T-helper 1 cell treated with Interleukin-12 subunit alpha and Interleukin-12 subunit beta and Interleukin-4 antibody, amounts not matched to agents 30 μg/mL and 1 μg/mL, for 36 hours (primary cell): Measurements from ENCODE around the gene APC.
"Not testable (repeated sequence)": the region's sequence is repeated elsewhere in the genome, so short reads cannot be mapped to it uniquely, and the experiment has no call there.

ENCODE experiments used
- H3K27ac Mint-ChIP-seq: one replicate; pipeline ENCODE4 v1.8.0; 2021; ENCODE audit warnings: mild to moderate bottlenecking, mixed read lengths
- H3K27me3 Mint-ChIP-seq: one replicate; pipeline ENCODE4 v1.8.0; 2021; ENCODE audit warnings: low read depth, mixed read lengths
- H3K36me3 Mint-ChIP-seq: one replicate; pipeline ENCODE4 v1.8.0; 2021; ENCODE audit warnings: low read depth, mixed read lengths
- H3K4me1 Mint-ChIP-seq: one replicate; pipeline ENCODE4 v1.8.0; 2021; ENCODE audit warnings: low read depth, mixed read lengths
- H3K4me3 Mint-ChIP-seq: one replicate; pipeline ENCODE4 v1.8.0; 2021; ENCODE audit warnings: mild to moderate bottlenecking, moderate library complexity, mixed read lengths
- H3K9me3 Mint-ChIP-seq: one replicate; pipeline ENCODE4 v1.8.0; 2021; ENCODE audit warnings: mixed read lengths

The APC gene

GRCh38 chr5:112707187-112708102 is 30.2 kb upstream of the APC start:
- Mint-ChIP-seq H3K36me3 (peaks cover 6% of the 10 kb centered on the region), H3K4me3 (peak overlapping the region; percentile 89), H3K27ac (peak overlapping the region; percentile 85), H3K27me3 (peaks cover 13% of the 10 kb centered on the region), H3K4me1 (peaks cover 43% of the 10 kb centered on the region), H3K9me3 (no peaks in the 10 kb centered on the region)

- H3K4me1 Mint-ChIP-seq = peaks cover 43% of the 10 kb centered on the region
- peaks cover 8% of the 10 kb centered on the region for H3K36me3 Mint-ChIP-seq
- H3K27me3 Mint-ChIP-seq = peaks cover 9% of the 10 kb centered on the region
- H3K4me3 Mint-ChIP-seq = peak overlapping the region; percentile 89
- H3K27ac Mint-ChIP-seq = peak overlapping the region; percentile 85
- H3K9me3 Mint-ChIP-seq = no peaks in the 10 kb centered on the region
Measured at GRCh38 chr5:112708103-112708622, 29.5 kb upstream of the APC start.

GRCh38 chr5:112709416-112709815 is 28.3 kb upstream of the APC start:
- Mint-ChIP-seq H3K36me3 (peaks cover 8% of the 10 kb centered on the region), H3K4me3 (no peak overlapping the region), H3K4me1 (peaks cover 43% of the 10 kb centered on the region), H3K27ac (no peak overlapping the region), H3K9me3 (no peaks in the 10 kb centered on the region), H3K27me3 (no peaks in the 10 kb centered on the region)

GRCh38 chr5:112710896-112711295 is 26.8 kb upstream of the APC start:
- Mint-ChIP-seq H3K27me3 (no peaks in the 10 kb centered on the region), H3K9me3 (no peaks in the 10 kb centered on the region), H3K4me1 (peaks cover 41% of the 10 kb centered on the region), H3K27ac (no peak overlapping the region), H3K4me3 (no peak overlapping the region), H3K36me3 (peaks cover 8% of the 10 kb centered on the region)

GRCh38 chr5:112711436-112711835 is 26.2 kb upstream of the APC start:
- Mint-ChIP-seq H3K36me3 (peaks cover 8% of the 10 kb centered on the region), H3K4me3 (no peak overlapping the region), H3K9me3 (no peaks in the 10 kb centered on the region), H3K4me1 (peaks cover 37% of the 10 kb centered on the region), H3K27me3 (no peaks in the 10 kb centered on the region), H3K27ac (no peak overlapping the region)

DNA sequence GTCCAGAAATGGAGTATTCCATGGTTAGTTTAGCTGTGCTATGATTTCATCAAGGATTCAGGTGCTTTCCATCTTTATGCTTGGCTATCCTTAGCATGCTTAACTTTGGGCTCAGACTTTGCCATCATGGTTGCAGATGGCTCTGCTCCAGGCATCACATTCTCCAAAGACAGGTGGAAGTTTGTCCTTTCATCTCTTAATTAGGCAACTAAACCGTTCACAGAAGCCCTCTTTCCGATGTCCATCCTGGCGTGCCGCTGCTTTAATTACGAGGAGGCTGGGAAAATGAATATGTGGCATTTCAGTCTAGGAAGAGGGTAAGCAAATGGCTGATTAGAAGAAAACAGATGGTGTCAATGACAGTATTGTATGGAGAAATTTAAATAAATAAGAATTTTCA is 24.5 kb upstream of the APC start:
- peaks cover 8% of the 10 kb centered on the region for H3K36me3 Mint-ChIP-seq
- no peaks in the 10 kb centered on the region for H3K9me3 Mint-ChIP-seq
- H3K4me1 Mint-ChIP-seq = peaks cover 29% of the 10 kb centered on the region
- no peak overlapping the region for H3K27ac Mint-ChIP-seq
- H3K4me3 Mint-ChIP-seq = no peak overlapping the region
- no peaks in the 10 kb centered on the region for H3K27me3 Mint-ChIP-seq

DNA sequence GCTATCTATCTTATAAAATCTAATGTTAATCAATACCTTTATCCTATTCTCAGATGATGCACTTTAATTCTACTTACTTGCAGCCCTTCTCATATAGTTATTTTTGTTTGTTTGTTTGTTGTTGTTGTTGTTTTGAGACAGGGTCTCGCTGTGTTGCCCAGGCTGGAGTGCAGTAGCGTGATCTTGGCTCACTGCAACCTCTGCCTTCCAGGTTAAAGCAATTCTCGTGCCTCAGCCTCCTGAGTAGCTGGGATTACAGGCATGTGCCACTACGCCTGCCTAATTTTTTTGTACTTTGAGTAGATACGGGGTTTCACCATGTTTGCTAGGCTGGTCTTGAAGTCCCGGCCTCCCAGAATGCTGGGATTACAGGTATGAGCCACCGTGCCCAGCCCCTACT is 20.8 kb upstream of the APC start:
- not testable (repeated sequence) for H3K9me3 Mint-ChIP-seq, H3K4me3 Mint-ChIP-seq, H3K27me3 Mint-ChIP-seq, H3K36me3 Mint-ChIP-seq, H3K27ac Mint-ChIP-seq
- peaks cover 11% of the 10 kb centered on the region for H3K4me1 Mint-ChIP-seq

DNA sequence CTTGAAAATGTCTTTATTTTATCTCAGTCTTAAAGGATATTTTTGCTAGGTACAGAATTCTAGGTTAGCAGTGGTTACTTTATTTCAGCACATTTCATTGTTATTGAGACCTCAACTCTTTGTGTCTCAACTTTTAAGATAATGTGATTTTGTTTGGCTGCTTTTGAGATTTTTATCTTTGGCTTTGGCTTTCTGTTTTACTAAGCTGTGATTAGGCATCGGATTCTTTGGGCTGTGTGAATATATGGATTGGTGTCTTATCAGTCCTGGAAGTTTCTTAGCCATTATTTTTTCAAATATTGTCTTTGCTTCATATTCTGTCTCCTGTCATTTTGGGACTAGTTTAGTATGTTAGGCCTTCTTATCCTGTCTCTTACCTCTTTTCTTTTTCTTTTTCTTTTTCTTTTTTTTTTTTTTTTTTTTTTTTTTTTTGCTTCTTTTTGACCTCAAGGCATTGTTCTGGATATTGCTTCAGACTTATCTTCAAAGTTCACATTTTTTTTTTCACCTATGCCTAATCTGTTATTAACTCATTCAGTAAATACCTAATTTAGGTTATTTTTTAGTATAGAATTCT is 20.1 kb upstream of the APC start:
- no peak overlapping the region for H3K27ac Mint-ChIP-seq
- H3K36me3 Mint-ChIP-seq = peaks cover 2% of the 10 kb centered on the region
- H3K4me3 Mint-ChIP-seq = no peak overlapping the region
- no peaks in the 10 kb centered on the region for H3K9me3 Mint-ChIP-seq
- no peaks in the 10 kb centered on the region for H3K27me3 Mint-ChIP-seq
- peaks cover 11% of the 10 kb centered on the region for H3K4me1 Mint-ChIP-seq

DNA sequence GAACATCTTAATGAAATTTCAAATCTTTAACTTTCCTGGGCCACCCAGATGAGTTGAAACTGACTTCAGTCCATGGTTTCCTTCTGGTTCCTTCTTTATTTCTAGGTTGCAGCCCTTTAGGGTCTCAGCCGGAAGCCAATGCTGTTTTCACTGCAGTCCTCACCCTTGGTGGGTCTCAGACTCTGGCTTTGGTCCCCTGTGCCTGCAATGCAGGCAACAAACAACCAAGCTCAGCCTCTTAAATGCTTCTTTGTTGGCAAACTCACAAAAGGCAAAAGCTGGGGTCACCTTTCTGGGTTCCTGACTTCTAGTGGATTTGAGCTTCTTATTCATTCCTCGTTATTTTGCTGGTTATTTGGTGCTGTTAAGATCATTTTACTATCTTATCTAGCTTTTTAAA is 19.3 kb upstream of the APC start:
- H3K36me3 Mint-ChIP-seq = peaks cover 1% of the 10 kb centered on the region
- H3K4me3 Mint-ChIP-seq = no peak overlapping the region
- H3K27ac Mint-ChIP-seq = no peak overlapping the region
- H3K9me3 Mint-ChIP-seq = no peaks in the 10 kb centered on the region
- H3K4me1 Mint-ChIP-seq = peaks cover 11% of the 10 kb centered on the region
- H3K27me3 Mint-ChIP-seq = no peaks in the 10 kb centered on the region

GRCh38 chr5:112720576-112720975 is 17.1 kb upstream of the APC start:
- peaks cover 12% of the 10 kb centered on the region for H3K4me1 Mint-ChIP-seq

DNA sequence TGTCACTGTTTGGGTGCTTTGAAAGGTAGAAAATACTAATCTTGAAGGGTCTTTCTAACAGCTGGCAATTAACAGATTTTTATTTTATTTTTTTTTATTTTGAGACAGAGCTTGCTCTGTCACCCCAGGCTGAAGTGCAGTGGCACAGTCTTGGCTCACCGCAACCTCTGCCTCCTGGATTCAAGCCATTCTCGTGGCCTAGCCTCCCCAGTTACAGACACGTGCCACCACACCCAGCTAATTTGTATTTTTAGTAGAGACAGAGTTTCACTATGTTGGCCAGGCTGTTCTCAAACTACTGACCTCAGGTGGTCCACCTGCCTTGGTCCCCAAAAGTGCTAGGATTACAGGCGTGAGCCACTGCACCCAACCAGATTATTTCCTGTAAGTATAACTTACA is 12.8 kb upstream of the APC start:
- Mint-ChIP-seq H3K9me3 (no peaks in the 10 kb centered on the region), H3K27ac (no peak overlapping the region), H3K36me3 (peaks cover 1% of the 10 kb centered on the region), H3K4me3 (no peak overlapping the region), H3K4me1 (peaks cover 10% of the 10 kb centered on the region), H3K27me3 (no peaks in the 10 kb centered on the region)

More at GRCh38 chr5:112720576-112720975, 17.1 kb upstream of the APC start:
- no peaks in the 10 kb centered on the region for H3K9me3 Mint-ChIP-seq
- no peak overlapping the region for H3K4me3 Mint-ChIP-seq
- H3K36me3 Mint-ChIP-seq = peaks cover 1% of the 10 kb centered on the region
- no peak overlapping the region for H3K27ac Mint-ChIP-seq
- H3K27me3 Mint-ChIP-seq = no peaks in the 10 kb centered on the region

GRCh38 chr5:112729630-112730029 is 8.1 kb upstream of the APC start:
- Mint-ChIP-seq H3K36me3 (no peaks in the 10 kb centered on the region), H3K9me3 (no peaks in the 10 kb centered on the region), H3K4me1 (peaks cover under 1% of the 10 kb centered on the region), H3K27me3 (no peaks in the 10 kb centered on the region), H3K27ac (no peak overlapping the region), H3K4me3 (no peak overlapping the region)

- H3K27ac Mint-ChIP-seq = no peak overlapping the region
- H3K4me1 Mint-ChIP-seq = no peaks in the 10 kb centered on the region
- H3K27me3 Mint-ChIP-seq = no peaks in the 10 kb centered on the region
- H3K9me3 Mint-ChIP-seq = no peaks in the 10 kb centered on the region
- H3K4me3 Mint-ChIP-seq = no peak overlapping the region
- H3K36me3 Mint-ChIP-seq = no peaks in the 10 kb centered on the region
Measured at GRCh38 chr5:112732131-112732530, 5.6 kb upstream of the APC start.

- no peak overlapping the region for H3K4me3 Mint-ChIP-seq
- H3K4me1 Mint-ChIP-seq = peaks cover 12% of the 10 kb centered on the region
- H3K27ac Mint-ChIP-seq = no peak overlapping the region
- H3K9me3 Mint-ChIP-seq = no peaks in the 10 kb centered on the region
- H3K27me3 Mint-ChIP-seq = no peaks in the 10 kb centered on the region
- no peaks in the 10 kb centered on the region for H3K36me3 Mint-ChIP-seq
Measured at GRCh38 chr5:112733586-112733985, 4.1 kb upstream of the APC start.

- Mint-ChIP-seq H3K27ac (no peak overlapping the region), H3K9me3 (no peaks in the 10 kb centered on the region), H3K4me1 (peaks cover 12% of the 10 kb centered on the region), H3K27me3 (no peaks in the 10 kb centered on the region), H3K4me3 (no peak overlapping the region), H3K36me3 (no peaks in the 10 kb centered on the region)
Measured at GRCh38 chr5:112734597-112734996, 3.1 kb upstream of the APC start.
